Astrocyte (in vitro differentiated cells and primary cell): ENCODE measurements around the gene TMEM8B. TPM values are rescaled to one million over a fixed set of nuclear protein-coding genes. Genes with fewer than 3 reads are reported as not detected.

ENCODE experiments used
- DNase-seq: peaks from one replicate; pipeline ENCODE4 v3.0.0-alpha.2; 2010; ENCODE audit warnings: low read depth
- FAIRE-seq: peaks from 2 replicates; lab custom pipeline; 2011; peaks lifted over from hg19 to GRCh38; lab: Jason Lieb, UNC
- H2AFZ ChIP-seq: 2 replicates; pipeline ENCODE4 v1.6.0; 2012; ENCODE audit warnings: low read depth, low read length, inconsistent platforms
- H3K27ac ChIP-seq: 2 replicates; pipeline ENCODE4 v1.5.1; 2011; ENCODE audit warnings: low read depth, low read length, inconsistent platforms
- H3K27me3 ChIP-seq: 2 replicates; pipeline ENCODE4 v1.6.0; 2011; ENCODE audit warnings: low read length, inconsistent platforms; ENCODE audit not compliant: insufficient read depth
- H3K36me3 ChIP-seq: 2 replicates; pipeline ENCODE4 v1.5.1; 2011; ENCODE audit warnings: low read length, inconsistent platforms; ENCODE audit not compliant: insufficient read depth
- H3K4me1 ChIP-seq: 2 replicates; pipeline ENCODE4 v1.5.1; 2011; ENCODE audit warnings: low read length, inconsistent platforms; ENCODE audit not compliant: insufficient read depth
- H3K4me2 ChIP-seq: 2 replicates; pipeline ENCODE4 v1.6.0; 2012; ENCODE audit warnings: low read length, inconsistent platforms
- H3K4me3 ChIP-seq: 2 replicates; pipeline ENCODE4 v1.5.1; 2011; ENCODE audit warnings: low read depth, mild to moderate bottlenecking, low read length, inconsistent platforms; ENCODE audit not compliant: insufficient read depth
- H3K79me2 ChIP-seq: 2 replicates; pipeline ENCODE4 v1.6.0; 2012; ENCODE audit warnings: mild to moderate bottlenecking, low read length, inconsistent platforms; ENCODE audit not compliant: insufficient read depth
- H3K9ac ChIP-seq: 2 replicates; pipeline ENCODE4 v1.6.0; 2012; ENCODE audit warnings: mild to moderate bottlenecking, low read length, inconsistent platforms
- H3K9me3 ChIP-seq: 2 replicates; pipeline ENCODE4 v1.5.1; 2012; ENCODE audit warnings: low read depth, mild to moderate bottlenecking, low read length, inconsistent platforms; ENCODE audit not compliant: insufficient read depth
- H4K20me1 ChIP-seq: 2 replicates; pipeline ENCODE4 v1.6.0; 2012; ENCODE audit warnings: low read length, inconsistent platforms; ENCODE audit not compliant: insufficient read depth
- H3K27ac Mint-ChIP-seq: one replicate; pipeline ENCODE4 v1.8.0; 2021; ENCODE audit warnings: mild to moderate bottlenecking, mixed read lengths; ENCODE audit not compliant: unreplicated experiment
- H3K27me3 Mint-ChIP-seq: one replicate; pipeline ENCODE4 v1.8.0; 2021; ENCODE audit warnings: low read depth, mixed read lengths; ENCODE audit not compliant: unreplicated experiment
- H3K36me3 Mint-ChIP-seq: one replicate; pipeline ENCODE4 v1.8.0; 2021; ENCODE audit warnings: low read depth, mixed read lengths; ENCODE audit not compliant: unreplicated experiment
- H3K4me1 Mint-ChIP-seq: one replicate; pipeline ENCODE4 v1.8.0; 2021; ENCODE audit warnings: low read depth, mixed read lengths; ENCODE audit not compliant: unreplicated experiment
- H3K4me3 Mint-ChIP-seq: one replicate; pipeline ENCODE4 v1.8.0; 2021; ENCODE audit warnings: mild to moderate bottlenecking, moderate library complexity, mixed read lengths; ENCODE audit not compliant: unreplicated experiment
- H3K9me3 Mint-ChIP-seq: one replicate; pipeline ENCODE4 v1.8.0; 2021; ENCODE audit warnings: mild to moderate bottlenecking, mixed read lengths; ENCODE audit not compliant: unreplicated experiment
- EZH2 ChIP-seq: IDR thresholded peaks from 2 replicates; pipeline ENCODE4 v1.6.1; 2012; ENCODE audit warnings: mild to moderate bottlenecking, low read length, inconsistent platforms; ENCODE audit not compliant: insufficient read depth
- total RNA-seq: library from RNA; stranded (reverse); gene quantifications from 2 replicates; pipeline ENCODE4 v1.2.1, GENCODE V29; 2021
- TF ChIP-seq, protein P1 (sequence below): IDR thresholded peaks from 2 replicates; pipeline ENCODE4 v1.5.1; 2011; ENCODE audit warnings: low read depth, mild to moderate bottlenecking, inconsistent platforms, low read length, moderate library complexity; ENCODE audit not compliant: insufficient read depth

TMEM8B gene
- total RNA-seq, 1 donor from 2014 or later, result 8.9 TPM

DNA sequence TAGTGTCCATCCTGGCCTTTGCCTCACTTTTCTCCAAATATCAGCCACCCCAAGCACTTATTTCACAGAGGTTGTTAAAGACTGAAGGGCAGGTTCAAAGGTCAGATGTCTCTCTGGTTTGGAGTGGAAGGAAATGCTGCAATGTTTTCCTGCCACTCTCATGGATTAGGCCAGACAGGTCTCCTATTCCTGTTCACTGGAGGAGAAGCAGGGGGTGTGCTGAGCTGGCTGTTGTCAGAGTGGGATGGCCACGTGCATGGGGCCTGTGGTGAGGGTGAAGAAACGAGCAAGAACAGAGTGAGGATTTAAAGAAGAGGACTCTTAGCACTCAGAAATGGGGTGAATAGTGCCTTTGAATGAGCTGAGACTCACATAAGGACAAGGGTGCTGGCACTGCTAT is 6.7 kb downstream of the TMEM8B start:
- DNase-seq (no peak), FAIRE-seq (no peak)
- Mint-ChIP-seq H3K36me3 (peaks cover 17% of the 10 kb centered on the region), H3K4me3 (no peak overlapping the region), H3K9me3 (peaks cover 8% of the 10 kb centered on the region), H3K27ac (no peak overlapping the region), H3K4me1 (peaks cover 6% of the 10 kb centered on the region), H3K27me3 (peaks cover 28% of the 10 kb centered on the region)
- TF ChIP-seq, protein P1, sequence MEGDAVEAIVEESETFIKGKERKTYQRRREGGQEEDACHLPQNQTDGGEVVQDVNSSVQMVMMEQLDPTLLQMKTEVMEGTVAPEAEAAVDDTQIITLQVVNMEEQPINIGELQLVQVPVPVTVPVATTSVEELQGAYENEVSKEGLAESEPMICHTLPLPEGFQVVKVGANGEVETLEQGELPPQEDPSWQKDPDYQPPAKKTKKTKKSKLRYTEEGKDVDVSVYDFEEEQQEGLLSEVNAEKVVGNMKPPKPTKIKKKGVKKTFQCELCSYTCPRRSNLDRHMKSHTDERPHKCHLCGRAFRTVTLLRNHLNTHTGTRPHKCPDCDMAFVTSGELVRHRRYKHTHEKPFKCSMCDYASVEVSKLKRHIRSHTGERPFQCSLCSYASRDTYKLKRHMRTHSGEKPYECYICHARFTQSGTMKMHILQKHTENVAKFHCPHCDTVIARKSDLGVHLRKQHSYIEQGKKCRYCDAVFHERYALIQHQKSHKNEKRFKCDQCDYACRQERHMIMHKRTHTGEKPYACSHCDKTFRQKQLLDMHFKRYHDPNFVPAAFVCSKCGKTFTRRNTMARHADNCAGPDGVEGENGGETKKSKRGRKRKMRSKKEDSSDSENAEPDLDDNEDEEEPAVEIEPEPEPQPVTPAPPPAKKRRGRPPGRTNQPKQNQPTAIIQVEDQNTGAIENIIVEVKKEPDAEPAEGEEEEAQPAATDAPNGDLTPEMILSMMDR, result no peak
- TF ChIP-seq EZH2, result no peak
- H3K36me3 ChIP-seq, result no peaks in the 10 kb centered on the region
- no peaks in the 10 kb centered on the region for H3K79me2 ChIP-seq
- no peak overlapping the region for H3K4me3 ChIP-seq
- no peaks in the 10 kb centered on the region for H3K4me1 ChIP-seq
- H3K27me3 ChIP-seq, result no peaks in the 10 kb centered on the region
- no peak overlapping the region for H3K27ac ChIP-seq
- H3K4me2 ChIP-seq, result no peak overlapping the region
- no peak overlapping the region for H3K9ac ChIP-seq
- H2AFZ ChIP-seq, result no peak overlapping the region
- H3K9me3 ChIP-seq, result no peaks in the 10 kb centered on the region
- no peaks in the 10 kb centered on the region for H4K20me1 ChIP-seq

DNA sequence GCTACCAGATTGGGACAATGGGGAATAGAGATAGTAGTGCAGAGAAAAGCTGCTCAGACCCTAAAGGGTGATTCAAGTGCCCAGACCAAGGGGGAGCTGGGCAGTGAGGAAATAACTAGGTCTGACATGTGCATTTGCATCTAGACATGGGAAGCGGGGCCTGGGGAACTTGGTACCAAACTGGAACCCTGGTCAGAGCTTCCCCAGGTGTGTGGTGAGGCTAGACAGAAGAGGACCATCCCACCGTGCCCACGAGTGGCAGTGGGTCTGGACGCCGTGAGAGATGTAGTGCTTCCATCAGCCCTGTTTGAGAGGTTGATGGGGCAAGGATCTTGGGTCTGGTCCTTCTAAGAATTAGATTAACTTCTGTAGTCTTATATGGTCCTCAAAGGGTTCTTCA is 7.6 kb downstream of the TMEM8B start:
- no peaks in the 10 kb centered on the region for H3K4me1 ChIP-seq
- no peaks in the 10 kb centered on the region for H4K20me1 ChIP-seq
- H3K4me2 ChIP-seq, result no peak overlapping the region
- peaks cover 8% of the 10 kb centered on the region for H3K9me3 Mint-ChIP-seq
- no peaks in the 10 kb centered on the region for H3K9me3 ChIP-seq
- H3K27me3 Mint-ChIP-seq, result peaks cover 28% of the 10 kb centered on the region
- no peak for TF ChIP-seq EZH2
- TF ChIP-seq, protein P1, result no peak
- no peaks in the 10 kb centered on the region for H3K27me3 ChIP-seq
- H2AFZ ChIP-seq, result no peak overlapping the region
- no peak overlapping the region for H3K27ac Mint-ChIP-seq
- FAIRE-seq (no peak), DNase-seq (no peak)
- H3K9ac ChIP-seq, result no peak overlapping the region
- H3K36me3 Mint-ChIP-seq, result peaks cover 17% of the 10 kb centered on the region
- no peaks in the 10 kb centered on the region for H3K79me2 ChIP-seq
- H3K27ac ChIP-seq, result no peak overlapping the region
- H3K4me3 ChIP-seq, result no peak overlapping the region
- H3K4me1 Mint-ChIP-seq, result peaks cover 6% of the 10 kb centered on the region
- H3K36me3 ChIP-seq, result no peaks in the 10 kb centered on the region
- no peak overlapping the region for H3K4me3 Mint-ChIP-seq

DNA sequence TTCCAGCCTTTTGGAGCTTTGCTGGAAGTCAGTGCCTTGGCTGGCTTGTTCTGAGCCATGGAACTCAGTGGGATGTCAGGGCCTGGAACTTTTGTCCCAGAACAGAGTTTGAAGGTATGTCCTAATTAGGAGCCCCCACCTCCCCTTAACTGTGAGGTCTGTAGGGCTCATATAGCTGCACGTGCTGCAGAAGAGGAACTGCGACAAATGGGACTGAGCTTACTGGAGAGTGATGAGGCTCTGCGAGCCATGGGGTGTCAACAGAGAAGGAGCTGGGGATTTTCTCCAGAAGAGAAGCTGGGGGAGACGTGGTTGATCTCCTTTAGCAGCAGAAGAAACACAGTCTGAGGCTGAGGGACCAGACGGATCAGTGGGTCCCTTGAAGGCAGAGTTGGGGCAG is 10.9 kb downstream of the TMEM8B start:
- Histone ChIP-seq H3K4me1 (peaks cover 9% of the 10 kb centered on the region), H3K9me3 (no peaks in the 10 kb centered on the region), H3K4me3 (no peak overlapping the region), H3K27me3 (no peaks in the 10 kb centered on the region), H3K36me3 (no peaks in the 10 kb centered on the region), H3K27ac (no peak overlapping the region), H3K9ac (no peak overlapping the region), H3K79me2 (no peaks in the 10 kb centered on the region), H3K4me2 (no peak overlapping the region), H4K20me1 (no peaks in the 10 kb centered on the region), H2AFZ (no peak overlapping the region)
- no peak for TF ChIP-seq EZH2
- Mint-ChIP-seq H3K36me3 (peaks cover 13% of the 10 kb centered on the region), H3K4me1 (peaks cover 11% of the 10 kb centered on the region), H3K4me3 (no peak overlapping the region), H3K27ac (no peak overlapping the region), H3K9me3 (peaks cover 8% of the 10 kb centered on the region), H3K27me3 (peaks cover 31% of the 10 kb centered on the region)
- DNase-seq (no peak), FAIRE-seq (no peak)
